LoVo (cell line): ENCODE data around the gene CCDC134.

Experiments used
- DNase-seq: peaks from one replicate; pipeline ENCODE4 v3.0.0-alpha.2; 2016; ENCODE audit warnings: low spot score

Gene CCDC134

GRCh38 chr22:41800348-41801146, at the start of gene CCDC134:
TSS of gene CCDC134 (plus strand) at chr22:41800679. CDS start at chr22:41808891, 8,212 bp downstream.
- peak; percentile 94 for DNase-seq

- DNase-seq = no peak
Measured at GRCh38 chr22:41752011-41752970, 48.2 kb upstream of the CCDC134 start.

GRCh38 chr22:41753984-41754383, 46.5 kb upstream of the CCDC134 start:
- DNase-seq = no peak

- DNase-seq = no peak
Measured at GRCh38 chr22:41757502-41757901, 43.0 kb upstream of the CCDC134 start.

- no peak for DNase-seq
Measured at GRCh38 chr22:41758231-41758630, 42.2 kb upstream of the CCDC134 start.

GRCh38 chr22:41762980-41763779, 37.3 kb upstream of the CCDC134 start:
- DNase-seq = no peak

GRCh38 chr22:41766476-41766875, 34.0 kb upstream of the CCDC134 start:
- DNase-seq = no peak

- DNase-seq = no peak
Measured at GRCh38 chr22:41768430-41768829, 32.0 kb upstream of the CCDC134 start.

GRCh38 chr22:41770715-41771468, 29.6 kb upstream of the CCDC134 start:
- DNase-seq = no peak

GRCh38 chr22:41772198-41772597, 28.3 kb upstream of the CCDC134 start:
- no peak for DNase-seq

- DNase-seq = peak; percentile 14
Measured at GRCh38 chr22:41772645-41773044, 27.8 kb upstream of the CCDC134 start.

- no peak for DNase-seq
Measured at GRCh38 chr22:41775338-41775737, 25.1 kb upstream of the CCDC134 start.

- DNase-seq = no peak
Measured at GRCh38 chr22:41775976-41776375, 24.5 kb upstream of the CCDC134 start.

GRCh38 chr22:41776381-41776780, 24.1 kb upstream of the CCDC134 start:
- DNase-seq = no peak

- DNase-seq = no peak
Measured at GRCh38 chr22:41777749-41778425, 22.6 kb upstream of the CCDC134 start.

- no peak for DNase-seq
Measured at GRCh38 chr22:41779929-41780505, 20.5 kb upstream of the CCDC134 start.

- DNase-seq = no peak
Measured at GRCh38 chr22:41780746-41781505, 19.6 kb upstream of the CCDC134 start.

GRCh38 chr22:41781507-41781906, 19.0 kb upstream of the CCDC134 start:
- no peak for DNase-seq

- DNase-seq = no peak
Measured at GRCh38 chr22:41782316-41782715, 18.2 kb upstream of the CCDC134 start.

GRCh38 chr22:41782751-41783150, 17.7 kb upstream of the CCDC134 start:
- DNase-seq = no peak
